ENCODE data around the gene GALNT1.

Gene GALNT1

GRCh38 chr18:35755369-35755768 lies 173.8 kb downstream of the GALNT1 start:
- in situ Hi-C loops (cut with MboI; ENCODE audit: low sequenced_read_pairs) = loop anchor here (5.0 kb wide), 2 partner anchors 192 to 527 kb away; no protein-coding TSS in a partner anchor

GRCh38 chr18:35756506-35757117 lies 175.1 kb downstream of the GALNT1 start:
- Histone ChIP-seq H3K4me3 (no peak overlapping the region), H3K27me3 (ENCODE audit: low read depth) (no peaks in the 10 kb centered on the region), H3K4me1 (no peaks in the 10 kb centered on the region), H3K9me3 (no peaks in the 10 kb centered on the region), H3K36me3 (replicated peaks) (no peaks in the 10 kb centered on the region)
- in situ Hi-C loops (cut with MboI; ENCODE audit: low sequenced_read_pairs) = loop anchor here (5.0 kb wide), 2 partner anchors 191 to 526 kb away; no protein-coding TSS in a partner anchor
- peak; percentile 59 to 70 for DNase-seq (ENCODE audit: low spot score in 2 of 2)

More at GRCh38 chr18:35755369-35755768, 173.8 kb downstream of the GALNT1 start:
- no peaks in the 10 kb centered on the region for H3K9me3 ChIP-seq
- no peak for DNase-seq (ENCODE audit: low spot score in 2 of 2)
- no peaks in the 10 kb centered on the region for H3K4me1 ChIP-seq
- no peaks in the 10 kb centered on the region for H3K36me3 ChIP-seq (replicated peaks)
- H3K4me3 ChIP-seq = no peak overlapping the region
- H3K27me3 ChIP-seq (ENCODE audit: low read depth) = no peaks in the 10 kb centered on the region
